Lower lobe of right lung (tissue), 2 donors: ENCODE measurements around the gene GTF2F1. TPM values are rescaled to one million over a fixed set of nuclear protein-coding genes. Genes with fewer than 3 reads are reported as not detected.
A peak's percentile ranks its signal among the peaks of the same experiment; 100 is the strongest.
"Not testable (repeated sequence)": the region's sequence is repeated elsewhere in the genome, so short reads cannot be mapped to it uniquely, and the experiment has no call there.

Experiments
- ATAC-seq, 2 donors: fragments of 200-7000 bp; cut with Tn5 transposase; one replicate each; pipeline ENCODE4 v1.9.1; 2020 to 2022; ENCODE audit warnings: mild to moderate bottlenecking in 2 of 2, moderate library complexity in 2 of 2
- DNase-seq: peaks from one replicate; pipeline ENCODE4 v3.0.0-alpha.2; 2020
- H3K27ac ChIP-seq: fragments of 200-600 bp; one replicate; pipeline ENCODE4 v1.8.0; 2022
- H3K27me3 ChIP-seq: fragments of 200-600 bp; one replicate; pipeline ENCODE4 v1.8.0; 2022; ENCODE audit warnings: low read depth
- H3K36me3 ChIP-seq: fragments of 200-600 bp; one replicate; pipeline ENCODE4 v1.8.0; 2022; ENCODE audit warnings: mild to moderate bottlenecking
- H3K4me1 ChIP-seq: fragments of 200-600 bp; one replicate; pipeline ENCODE4 v1.8.0; 2022
- H3K4me3 ChIP-seq: fragments of 200-600 bp; one replicate; pipeline ENCODE4 v1.8.0; 2022; ENCODE audit warnings: mild to moderate bottlenecking
- H3K9me3 ChIP-seq: fragments of 200-600 bp; one replicate; pipeline ENCODE4 v1.8.0; 2022
- CTCF ChIP-seq: fragments of 200-600 bp; IDR thresholded peaks from one replicate; pipeline ENCODE4 v1.8.0; 2022; ENCODE audit warnings: antibody characterized with exemption, mild to moderate bottlenecking
- intact Hi-C: fragments of 100-400 bp; cut with DNase I; formaldehyde crosslinking; loops from one replicate; pipeline ENCODE4 v1.11.0; 2022
- total RNA-seq: library from RNA; stranded (reverse); fragmentation: NEBNext Ultra II Directional; extraction: Animal tissue kit (Norgen Biotek cat#: 25700); gene quantifications from one replicate; pipeline ENCODE4 v1.2.1, GENCODE V29; 2021
- donor health status: DM: no; HTN: yes; CAD: no; lungs with severe emphysema.

The GTF2F1 gene
- total RNA-seq, 1 donor from 2014 or later = 49.4 TPM

GRCh38 chr19:6359568-6360341 is 33.2 kb downstream of the GTF2F1 start:
- DNase-seq = no peak
- intact Hi-C loops = no loop called here
- no peak overlapping the region for H3K27ac ChIP-seq
- no peak for ATAC-seq
- no peaks in the 10 kb centered on the region for H3K27me3 ChIP-seq
- peaks cover 18% of the 10 kb centered on the region for H3K4me1 ChIP-seq
- H3K9me3 ChIP-seq = no peaks in the 10 kb centered on the region
- peaks cover 19% of the 10 kb centered on the region for H3K36me3 ChIP-seq
- no peak overlapping the region for H3K4me3 ChIP-seq
- no peak for TF ChIP-seq CTCF

GRCh38 chr19:6358003-6358402 is 35.0 kb downstream of the GTF2F1 start:
- no peak for TF ChIP-seq CTCF
- Histone ChIP-seq H3K9me3 (no peaks in the 10 kb centered on the region), H3K27me3 (no peaks in the 10 kb centered on the region), H3K4me1 (peaks cover 10% of the 10 kb centered on the region), H3K27ac (no peak overlapping the region), H3K4me3 (no peak overlapping the region), H3K36me3 (peaks cover 5% of the 10 kb centered on the region)
- DNase-seq = no peak
- intact Hi-C loops = no loop called here
- ATAC-seq = no peak

GRCh38 chr19:6357174-6357573 is 35.8 kb downstream of the GTF2F1 start:
- intact Hi-C loops = no loop called here
- Histone ChIP-seq H3K9me3 (no peaks in the 10 kb centered on the region), H3K27me3 (no peaks in the 10 kb centered on the region), H3K36me3 (no peaks in the 10 kb centered on the region), H3K4me3 (no peak overlapping the region), H3K4me1 (peaks cover 1% of the 10 kb centered on the region), H3K27ac (no peak overlapping the region)
- DNase-seq (no peak), ATAC-seq (no peak)
- TF ChIP-seq CTCF = no peak

DNA sequence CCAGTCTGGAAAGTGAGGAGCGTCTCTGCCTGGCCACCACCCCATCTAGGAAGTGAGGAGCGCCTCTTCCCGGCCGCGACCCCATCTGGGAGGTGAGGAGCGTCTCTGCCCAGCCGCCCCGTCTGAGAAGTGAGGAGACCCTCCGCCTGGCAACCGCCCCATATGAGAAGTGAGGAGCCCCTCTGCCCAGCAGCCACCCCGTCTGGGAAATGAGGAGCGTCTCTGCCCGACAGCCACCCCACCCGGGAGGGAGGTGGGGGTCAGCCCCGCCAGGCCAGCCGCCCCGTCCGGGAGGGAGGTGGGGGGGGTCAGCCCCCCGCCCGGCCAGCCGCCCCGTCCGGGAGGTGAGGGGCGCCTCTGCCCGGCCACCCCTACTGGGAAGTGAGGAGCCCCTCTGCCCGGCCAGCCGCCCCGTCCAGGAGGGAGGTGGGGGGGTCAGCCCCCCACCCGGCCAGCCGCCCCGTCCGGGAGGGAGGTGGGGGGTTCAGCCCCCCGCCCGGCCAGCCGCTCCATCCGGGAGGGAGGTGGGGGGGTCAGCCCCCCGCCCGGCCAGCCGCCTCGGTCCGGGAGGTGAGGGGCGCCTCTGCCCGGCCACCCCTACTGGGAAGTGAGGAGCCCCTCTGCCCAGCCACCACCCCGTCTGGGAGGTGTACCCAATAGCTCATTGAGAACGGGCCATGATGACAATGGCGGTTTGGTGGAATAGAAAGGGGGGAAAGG is 37.5 kb downstream of the GTF2F1 start:
- H3K9me3 ChIP-seq, H3K4me1 ChIP-seq, H3K27me3 ChIP-seq, H3K4me3 ChIP-seq, H3K27ac ChIP-seq, H3K36me3 ChIP-seq, intact Hi-C loops, DNase-seq, ATAC-seq: not testable (repeated sequence)

DNA sequence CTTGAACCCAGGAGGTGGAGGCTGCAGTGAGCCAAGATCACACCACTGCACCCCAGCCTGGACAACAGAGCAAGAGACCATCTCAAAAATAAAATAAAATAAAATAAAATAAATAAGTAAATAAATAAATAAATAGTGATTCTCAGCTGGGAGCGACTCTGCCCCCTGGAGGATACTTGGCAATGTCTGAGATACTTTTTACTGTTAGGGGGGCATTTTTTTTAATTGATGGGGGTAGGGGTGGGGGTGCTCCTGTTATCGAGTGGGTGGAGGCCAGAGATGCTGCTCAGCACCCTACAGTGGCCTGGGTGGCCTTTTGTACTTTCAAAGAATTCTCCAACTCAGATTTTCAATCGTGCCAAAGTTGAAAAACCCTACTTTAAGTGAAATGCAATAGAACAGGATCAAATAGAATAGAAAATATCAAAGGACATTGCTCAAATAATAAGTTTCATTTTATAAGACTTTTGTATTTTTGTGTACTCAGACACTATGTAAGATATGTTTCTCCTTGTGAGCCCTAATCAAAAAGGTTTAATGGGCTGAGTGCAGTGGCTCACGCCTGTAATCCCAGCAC is 38.8 kb downstream of the GTF2F1 start:
- DNase-seq (no peak), ATAC-seq (no peak)
- H3K4me3 ChIP-seq = no peak overlapping the region
- no peaks in the 10 kb centered on the region for H3K36me3 ChIP-seq
- no peaks in the 10 kb centered on the region for H3K9me3 ChIP-seq
- H3K27ac ChIP-seq = no peak overlapping the region
- TF ChIP-seq CTCF = peak; percentile 48
- intact Hi-C loops = no loop called here
- H3K4me1 ChIP-seq = no peaks in the 10 kb centered on the region
- H3K27me3 ChIP-seq = no peaks in the 10 kb centered on the region
